C1 segment of cervical spinal cord (tissue), 14 donors: Measurements from ENCODE around the gene PTPRM.
"Not testable (repeated sequence)": the region's sequence is repeated elsewhere in the genome, so short reads cannot be mapped to it uniquely, and the experiment has no call there.

Experiments
- DNase-seq, 14 donors: peaks; one replicate each; lab custom pipeline; 2025; lab: John Stamatoyannopoulos, UW

Gene PTPRM

DNA sequence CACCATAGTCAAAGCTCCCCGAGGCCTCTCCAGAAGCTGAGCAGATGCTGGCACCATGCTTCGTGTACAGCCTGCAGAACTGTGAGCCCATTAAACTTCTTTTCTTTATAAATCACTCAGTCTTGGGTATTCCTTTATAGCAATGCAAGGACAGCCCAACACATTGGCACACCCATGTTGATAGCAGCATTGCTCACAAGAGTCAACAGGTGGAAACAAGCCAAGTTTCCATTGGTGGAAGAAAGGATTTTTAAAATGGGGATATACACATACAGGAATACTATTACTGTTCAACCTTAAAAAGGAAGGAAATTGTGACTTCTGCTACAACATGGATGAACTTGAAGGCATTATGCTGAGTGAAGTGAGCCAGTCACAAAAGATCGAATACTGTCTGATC, 855.3 kb downstream of the PTPRM start:
- no peak for DNase-seq

DNA sequence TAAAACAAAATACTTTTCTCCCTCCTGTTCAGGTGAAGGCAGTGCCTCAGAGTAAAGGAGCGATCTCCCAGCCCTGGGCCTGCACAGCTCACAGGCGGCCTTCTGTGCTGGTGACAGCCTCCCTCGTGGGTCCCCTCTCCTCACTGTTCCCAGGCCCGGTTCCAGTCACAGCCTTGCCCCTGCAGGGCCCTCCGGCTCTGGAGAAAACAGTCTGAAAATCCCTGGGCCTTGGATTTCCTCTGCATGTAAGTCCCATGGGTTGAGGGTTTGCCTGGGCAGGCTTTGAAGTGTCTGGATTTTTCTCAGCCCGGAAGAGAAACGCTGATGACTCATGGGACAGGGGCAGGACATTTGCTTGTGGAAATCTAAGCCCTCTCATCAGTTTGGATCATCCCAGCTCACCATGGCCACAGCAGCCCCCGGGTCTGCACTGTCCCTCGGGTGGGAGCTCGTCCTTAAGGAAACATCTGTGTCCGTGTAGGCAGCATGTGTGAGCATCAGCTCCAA, 856.0 kb downstream of the PTPRM start:
- DNase-seq, result no peak

DNA sequence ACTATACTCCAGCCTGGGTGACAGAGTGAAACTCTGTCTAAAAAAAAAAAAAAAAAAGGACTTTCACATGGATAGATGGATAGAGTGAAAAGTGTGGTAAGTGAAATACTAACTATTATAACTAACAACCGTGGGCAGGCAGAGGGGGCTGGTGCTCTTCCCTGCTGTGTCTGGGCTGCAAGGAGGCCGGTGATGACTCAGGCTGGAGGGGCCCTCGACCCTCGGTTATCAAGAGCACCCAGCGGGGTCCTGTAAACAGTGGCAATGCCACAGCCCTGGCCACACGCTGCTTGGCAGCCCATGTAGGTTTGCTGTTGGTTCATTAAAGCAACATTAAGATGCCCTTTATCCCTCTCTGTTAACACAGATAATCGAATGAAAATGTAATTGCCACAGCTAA, 857.4 kb downstream of the PTPRM start:
- no peak for DNase-seq

DNA sequence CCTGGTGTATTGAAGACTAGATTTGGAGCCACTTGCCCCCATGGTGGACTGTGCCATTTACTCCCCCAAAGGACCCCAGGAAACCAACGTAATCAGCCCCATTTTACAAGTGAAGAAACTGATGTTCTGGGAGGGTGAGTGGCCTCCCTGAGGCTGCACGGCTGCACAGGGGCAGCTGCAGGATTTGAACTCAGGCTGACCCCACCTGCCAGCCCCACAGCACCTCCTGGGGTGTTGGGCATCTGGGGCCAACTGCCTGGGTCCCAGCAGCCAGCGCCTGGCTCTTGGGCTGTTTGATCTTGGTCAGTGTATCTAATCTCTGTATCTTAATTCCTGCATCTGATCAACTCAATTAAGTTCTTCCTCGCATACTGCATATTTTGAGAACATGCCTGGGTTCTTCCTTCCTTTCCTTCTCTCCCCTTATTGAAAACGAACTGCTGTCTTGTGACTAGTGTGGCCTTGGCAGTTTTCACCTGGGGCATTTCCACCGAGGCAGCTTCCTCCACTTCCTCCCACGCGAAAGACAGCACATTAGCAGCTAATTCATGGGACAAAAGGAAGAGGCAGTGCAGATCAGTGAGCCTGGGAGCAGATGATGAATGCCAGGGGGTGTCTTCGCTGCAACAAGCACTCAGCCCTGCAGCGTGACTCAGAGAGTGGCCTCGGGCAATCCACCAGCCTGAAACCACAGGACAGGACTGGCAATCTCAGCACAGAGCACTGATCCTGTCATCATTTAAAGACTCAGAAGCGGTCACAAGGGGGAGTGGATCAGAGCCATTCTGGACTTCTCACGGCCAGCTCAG, 858.0 kb downstream of the PTPRM start:
- no peak for DNase-seq

DNA sequence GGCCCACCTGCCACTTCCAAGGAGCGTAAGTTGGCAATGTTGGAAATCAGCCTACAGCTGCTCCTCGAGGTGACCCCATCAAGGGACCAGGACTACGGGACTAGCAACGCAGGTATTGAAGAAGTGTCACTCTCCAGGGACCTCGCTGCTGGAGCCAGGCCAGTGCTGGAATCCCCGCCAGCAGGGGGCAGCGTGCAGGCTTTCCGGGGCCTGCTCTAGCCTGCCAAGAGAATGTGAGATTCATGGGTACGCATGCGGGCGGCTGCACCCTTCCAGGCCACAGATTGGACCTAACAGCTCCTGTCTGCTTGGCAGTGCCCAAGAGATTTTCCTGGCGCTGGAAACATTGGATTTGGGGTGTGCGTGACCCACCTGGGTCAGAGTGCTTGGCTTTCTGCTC, 859.3 kb downstream of the PTPRM start:
- no peak for DNase-seq

DNA sequence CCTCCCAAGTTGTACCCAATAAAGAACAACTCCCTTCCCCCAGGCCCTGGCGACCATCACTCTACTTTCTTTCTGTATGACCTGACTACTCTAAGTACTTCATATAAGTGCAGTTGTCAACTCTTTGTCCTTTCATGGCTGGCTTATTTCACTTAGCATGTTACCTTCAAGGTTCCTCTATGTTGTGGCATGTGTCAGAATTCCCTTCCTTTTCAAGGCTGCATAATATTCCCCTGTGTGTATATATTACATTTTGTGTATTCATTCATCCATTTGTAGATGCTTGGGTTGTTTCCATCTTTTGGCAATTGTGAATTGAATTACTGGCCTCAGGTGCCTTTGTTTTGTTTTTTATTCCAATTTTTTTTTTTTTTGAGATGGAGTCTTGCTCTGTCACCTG, 860.2 kb downstream of the PTPRM start:
- DNase-seq, result no peak

DNA sequence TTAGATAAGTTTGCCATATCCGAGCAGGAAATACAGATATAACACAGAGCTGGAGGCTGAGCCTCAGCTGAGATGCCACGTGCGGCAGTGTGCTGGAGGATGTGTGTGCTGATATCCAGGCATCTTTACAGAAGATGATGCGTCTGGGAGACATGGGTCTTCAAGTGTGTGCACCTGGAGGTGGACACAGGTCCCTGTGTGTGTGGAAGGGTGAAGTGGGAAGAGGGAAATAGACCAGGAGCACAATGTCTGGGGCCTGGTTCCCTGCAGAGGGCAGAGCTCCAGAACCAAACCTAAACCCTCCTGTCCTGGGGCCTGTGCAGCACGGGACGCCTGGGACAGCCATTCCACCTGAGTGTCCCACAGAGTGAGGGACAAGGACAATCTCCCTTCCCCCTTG, 861.8 kb downstream of the PTPRM start:
- DNase-seq, result no peak

DNA sequence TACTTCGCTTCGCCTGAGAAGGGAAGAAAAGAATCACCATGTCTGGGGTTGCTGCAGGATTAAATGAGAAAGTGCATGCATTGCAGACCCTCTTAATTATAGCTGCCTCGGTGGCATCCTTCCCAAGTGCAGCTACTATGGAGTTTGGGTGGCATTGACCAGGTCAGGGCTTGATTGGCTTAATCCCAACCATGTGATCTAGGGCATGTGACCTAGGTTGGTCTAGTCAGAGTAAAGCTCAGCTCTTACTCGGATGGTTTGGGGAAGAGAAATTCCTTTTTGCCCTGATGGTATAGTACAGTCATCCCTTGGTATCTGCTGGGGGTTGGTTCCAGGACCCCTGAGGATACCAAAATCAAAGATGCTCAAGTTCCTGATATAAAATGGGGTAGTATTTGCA, 863.9 kb downstream of the PTPRM start:
- no peak for DNase-seq

DNA sequence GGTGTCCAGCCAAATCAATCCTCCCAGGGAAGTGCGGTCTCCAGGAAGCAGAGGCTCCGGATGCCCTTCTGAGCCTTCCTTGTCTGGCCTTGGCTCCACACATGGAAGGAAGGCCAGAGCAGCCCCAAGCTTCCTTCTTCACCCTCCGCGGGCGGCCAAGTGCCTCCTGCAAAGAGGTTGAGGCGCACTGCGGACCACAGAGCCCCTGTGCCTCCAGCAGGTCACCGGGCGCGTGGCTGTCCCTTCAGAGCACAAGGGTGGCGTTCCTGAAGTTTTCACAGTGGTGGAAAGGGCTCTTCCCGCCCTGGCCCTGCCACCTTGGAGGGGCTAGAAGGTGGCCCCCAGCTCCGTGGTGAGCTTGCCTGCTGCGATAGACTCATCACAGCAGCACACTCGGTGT, 866.2 kb downstream of the PTPRM start:
- DNase-seq, result no peak

DNA sequence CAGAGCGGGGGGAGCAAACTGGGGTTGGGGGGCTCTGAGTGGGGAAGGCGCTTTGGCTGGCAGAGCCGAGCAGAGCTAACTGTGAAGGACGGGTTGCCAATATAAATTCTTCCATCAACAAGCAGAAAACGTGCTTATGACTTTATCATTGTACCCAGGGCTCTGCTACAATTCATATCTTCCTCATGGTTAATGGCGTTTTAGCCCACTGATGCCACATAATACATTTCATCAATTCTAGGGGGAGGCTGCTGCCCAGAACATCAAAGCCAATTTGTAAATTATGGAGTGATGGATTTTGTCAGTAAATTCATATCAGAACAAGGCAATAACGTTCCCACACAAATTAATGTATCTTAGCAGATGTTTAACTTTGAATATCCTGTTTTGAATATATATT, 866.7 kb downstream of the PTPRM start:
- DNase-seq, result no peak

DNA sequence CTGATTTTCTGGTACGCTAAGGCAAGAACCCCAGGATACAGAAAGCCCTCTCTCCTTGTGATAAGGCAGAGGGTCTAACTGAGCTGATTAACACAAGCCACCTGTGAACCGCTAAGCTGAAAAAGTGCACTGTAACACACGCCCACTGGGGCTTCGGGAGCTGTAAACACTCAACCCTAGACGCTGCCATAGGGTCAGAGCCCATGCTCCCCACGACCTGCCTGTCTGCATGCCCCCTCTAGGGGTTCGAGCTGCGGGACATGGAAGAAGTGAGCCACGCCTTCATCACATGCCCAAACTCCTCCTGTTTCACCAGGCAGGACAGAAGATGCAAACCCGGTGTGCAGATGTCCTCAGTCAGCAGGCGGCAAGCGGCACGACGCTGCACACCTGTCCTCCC, 868.3 kb downstream of the PTPRM start:
- no peak for DNase-seq

DNA sequence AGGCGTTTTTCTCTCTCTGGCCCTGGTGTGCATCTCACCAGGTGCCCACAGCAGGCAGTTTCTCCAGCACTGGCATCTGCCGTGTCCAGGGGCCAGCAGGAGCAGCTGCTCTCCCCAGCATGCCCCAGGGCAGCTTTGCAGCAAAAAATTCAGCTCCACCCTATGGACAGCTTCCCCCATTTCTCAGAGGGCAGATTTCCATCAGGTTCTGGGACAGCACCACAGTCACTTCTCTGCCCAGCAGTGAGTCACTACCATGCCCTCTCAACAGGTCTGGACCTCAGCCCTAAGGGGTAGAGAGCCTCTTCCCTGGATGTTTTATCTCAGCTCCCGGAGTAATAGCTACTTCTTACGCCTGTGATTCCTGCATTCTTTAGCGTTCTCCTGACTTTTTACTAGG, 871.9 kb downstream of the PTPRM start:
- DNase-seq, result no peak

DNA sequence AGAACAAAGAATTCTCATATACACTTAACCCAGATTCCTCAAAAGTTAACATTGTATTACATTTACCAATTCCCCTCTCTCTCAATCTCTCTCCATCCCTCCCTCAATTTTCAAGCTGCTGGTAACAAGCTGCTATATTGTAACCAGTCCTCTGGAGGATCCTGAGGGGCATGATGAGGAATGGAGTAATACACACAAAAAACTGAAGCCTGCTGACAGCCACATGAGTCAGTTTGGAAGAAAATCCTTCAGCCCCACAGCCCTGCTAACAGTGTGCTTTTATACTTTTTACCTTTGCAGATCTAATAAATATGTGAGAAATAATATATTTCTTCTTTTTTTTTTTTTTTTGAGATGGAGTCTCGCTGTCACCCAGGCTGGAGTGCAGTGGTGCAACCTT, 876.4 kb downstream of the PTPRM start:
- no peak for DNase-seq

DNA sequence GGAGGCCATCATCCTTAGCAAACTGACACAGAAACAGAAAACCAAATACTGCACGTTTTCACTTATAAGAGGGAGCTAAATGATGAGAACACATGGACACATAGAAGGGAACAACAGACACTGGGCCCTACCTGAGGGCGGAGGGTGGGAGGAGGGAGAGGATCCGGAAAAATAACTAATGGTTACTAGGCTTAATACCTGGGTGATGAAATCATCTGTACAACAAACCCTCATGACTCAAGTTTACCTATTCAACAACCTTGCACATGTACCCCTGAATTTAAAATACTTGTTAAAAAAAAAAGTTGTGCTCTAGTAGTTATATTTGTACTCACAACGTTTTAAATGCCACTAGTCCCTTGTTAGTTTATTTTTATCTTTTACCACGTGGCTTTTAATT, 879.8 kb downstream of the PTPRM start:
- DNase-seq, result not testable (repeated sequence)

DNA sequence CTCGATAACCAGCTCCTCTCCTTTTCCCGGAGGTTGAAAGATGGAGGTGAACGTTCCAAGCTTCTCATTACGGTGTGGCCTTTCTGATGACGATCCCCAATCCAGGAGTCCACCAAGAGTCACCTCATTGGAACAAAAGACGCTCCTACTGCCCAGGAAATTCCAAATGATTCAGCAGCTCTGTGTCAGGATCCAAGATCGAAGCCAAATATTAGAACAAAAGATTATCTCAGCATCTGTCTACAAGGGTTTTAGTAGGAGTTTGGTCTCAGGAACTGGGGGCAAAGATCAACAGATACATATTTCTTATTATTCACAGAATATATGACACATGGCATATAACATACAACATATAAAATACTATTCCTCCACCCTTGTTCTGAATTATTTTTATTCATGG, 881.0 kb downstream of the PTPRM start:
- no peak for DNase-seq

DNA sequence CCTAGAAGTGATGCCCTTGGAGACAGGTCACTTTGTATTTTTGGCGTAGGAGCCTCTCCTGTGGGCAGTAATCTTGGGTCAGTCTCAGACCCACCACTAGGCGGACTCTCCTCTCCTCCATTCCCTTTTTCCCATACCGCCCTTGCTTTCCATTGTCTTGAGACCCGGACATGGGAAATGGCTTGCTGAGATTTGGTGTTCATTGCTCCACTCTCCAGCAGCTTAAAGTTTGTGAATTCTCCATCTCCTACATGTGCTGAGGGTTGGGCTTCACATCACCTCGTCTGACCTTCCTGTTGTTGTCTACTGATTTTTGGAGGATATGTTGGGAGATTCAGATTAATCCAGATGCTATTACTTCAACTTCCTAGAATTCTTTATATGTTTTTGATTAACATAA, 882.9 kb downstream of the PTPRM start:
- DNase-seq, result no peak

DNA sequence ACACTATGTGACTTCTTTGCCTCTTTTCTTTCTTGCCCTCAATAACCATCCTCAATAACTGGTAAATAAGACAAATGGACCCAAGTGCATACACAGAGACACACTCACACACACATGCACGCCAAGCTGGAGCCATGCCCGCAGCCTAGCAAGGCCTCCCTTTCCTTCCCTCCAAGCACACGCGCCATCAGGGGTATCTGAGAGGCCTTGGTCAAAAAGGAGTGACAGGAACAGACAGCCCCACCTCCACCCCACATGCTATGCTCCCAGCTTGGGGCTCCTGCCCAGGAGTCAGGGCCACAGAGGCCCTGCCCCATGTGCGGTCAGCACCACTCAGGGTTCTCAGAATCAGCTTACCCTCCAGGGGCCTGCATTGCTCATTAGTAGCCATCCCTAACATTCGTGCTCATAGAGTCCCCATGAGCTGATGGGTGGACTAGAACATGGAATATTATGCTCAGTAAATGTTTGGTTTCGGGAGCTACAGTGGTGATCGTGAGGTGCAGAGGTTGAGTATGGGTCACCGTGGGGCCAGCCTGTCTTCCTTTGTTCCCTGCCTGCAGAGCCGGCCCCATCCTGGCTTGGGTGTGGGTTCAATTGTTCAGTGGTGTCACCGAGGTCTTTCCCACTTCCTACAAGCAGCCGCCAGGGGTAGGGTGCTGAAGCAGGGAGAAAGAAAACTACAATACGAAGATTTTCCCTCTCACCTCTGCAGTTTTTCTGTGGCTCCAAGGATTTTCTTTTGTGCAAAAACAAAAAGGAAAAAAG, 884.0 kb downstream of the PTPRM start:
- no peak for DNase-seq

DNA sequence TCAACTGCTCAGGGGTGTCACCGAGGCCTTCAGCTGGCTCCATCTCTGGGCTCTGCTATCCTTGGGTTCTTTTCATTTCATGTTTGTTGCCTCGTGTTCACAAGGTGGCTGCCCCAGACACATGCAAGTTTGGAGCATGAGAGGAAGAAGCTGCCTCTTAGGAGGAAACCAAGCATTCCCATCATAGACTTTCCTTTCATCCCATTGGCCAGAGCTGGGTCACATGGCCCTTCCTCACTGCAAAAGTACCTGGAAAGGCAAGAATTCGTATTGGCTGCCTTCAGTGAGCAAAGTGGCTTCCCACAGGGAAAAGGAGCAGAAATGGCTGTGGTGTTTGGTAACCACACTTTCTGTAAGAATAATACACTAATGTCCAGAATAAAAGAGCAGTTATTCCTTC, 886.4 kb downstream of the PTPRM start:
- no peak for DNase-seq

DNA sequence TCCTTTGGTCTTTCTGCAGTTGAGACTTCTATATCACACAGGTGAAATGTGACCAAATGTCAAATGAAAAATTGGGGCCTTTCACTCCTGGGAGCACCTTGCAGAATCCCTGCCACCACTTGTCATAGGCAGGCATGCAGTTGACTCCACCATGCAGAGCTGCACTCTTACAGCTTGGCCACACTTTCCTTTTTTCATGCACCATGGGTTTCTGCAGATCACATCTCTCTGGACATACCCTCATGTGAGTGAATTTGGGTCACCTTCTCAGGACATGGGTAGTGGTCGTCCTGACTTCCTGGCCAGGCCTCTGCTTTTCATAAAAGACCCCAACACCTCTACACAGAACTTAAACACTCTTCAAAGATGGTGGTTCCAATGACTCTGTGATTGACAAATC, 887.0 kb downstream of the PTPRM start:
- DNase-seq, result no peak

DNA sequence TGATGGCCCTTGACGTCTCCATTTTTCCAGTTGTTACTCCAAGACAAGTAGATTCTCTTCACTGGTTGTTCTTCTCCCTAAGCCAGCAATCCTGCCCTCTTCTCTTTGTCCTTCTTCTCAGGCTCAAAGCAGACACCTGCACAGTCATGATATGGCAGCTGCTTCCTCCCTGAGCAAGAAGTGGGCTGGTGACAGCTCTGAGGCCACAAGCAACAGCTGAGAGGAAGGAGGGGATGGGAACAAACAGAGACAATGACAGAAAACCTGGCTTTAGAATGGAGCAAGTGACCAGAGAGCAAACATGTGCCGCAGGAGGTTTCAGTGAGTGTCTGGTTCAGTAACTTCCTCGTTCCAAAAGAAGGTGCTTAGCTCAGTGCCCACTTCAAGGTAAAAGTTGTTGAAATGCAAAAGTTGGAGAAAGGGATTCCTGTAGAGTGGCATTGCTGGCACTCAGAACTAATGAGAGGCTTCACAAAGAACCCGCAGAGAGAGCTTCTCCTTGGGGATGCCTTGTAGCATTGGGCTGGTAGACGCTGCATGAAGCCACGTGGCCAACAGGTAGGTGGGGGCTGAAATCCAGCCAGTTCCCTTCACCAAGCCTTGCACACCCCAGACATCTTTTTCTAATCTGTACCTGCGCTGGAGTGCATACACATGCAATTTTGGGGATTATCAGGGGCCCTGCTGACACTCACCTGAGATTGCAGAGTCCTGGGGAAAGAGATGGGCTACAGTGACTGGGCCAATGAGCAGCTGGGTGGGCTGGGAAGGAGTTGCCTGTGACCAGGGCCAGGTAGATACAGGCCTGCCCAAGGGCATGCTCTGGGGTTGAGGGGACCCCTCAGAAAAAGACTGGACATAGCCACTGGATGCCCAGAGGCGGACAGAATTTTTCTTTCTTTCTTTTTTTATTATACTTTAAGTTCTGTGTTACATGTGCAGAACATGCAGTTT, 888.8 kb downstream of the PTPRM start:
- DNase-seq, result no peak
